Liver (tissue), 9 donors: ENCODE measurements around the gene KCNK7. TPM values are rescaled to one million over a fixed set of nuclear protein-coding genes. Genes with fewer than 3 reads are reported as not detected.
A peak's percentile ranks its signal among the peaks of the same experiment; 100 is the strongest.

ENCODE experiments used
- DNase-seq: peaks from one replicate; pipeline ENCODE4 v3.0.0-alpha.2; 2017; ENCODE audit warnings: low spot score
- H3K27ac ChIP-seq, 2 donors: one replicate each; pipeline ENCODE4 v1.7.0; 2013; ENCODE audit warnings: inconsistent platforms in 2 of 2, low read length in 2 of 2, control low read depth in 1 of 2, low read depth in 1 of 2, mild to moderate bottlenecking in 1 of 2
- H3K27me3 ChIP-seq, 4 donors: one replicate each; pipeline versions ENCODE4 v1.6.1 to v1.7.0; 2013; ENCODE audit warnings: low read length in 3 of 4, inconsistent platforms in 1 of 4, mild to moderate bottlenecking in 1 of 4, moderate library complexity in 1 of 4; ENCODE audit not compliant: control insufficient read depth in 4 of 4, insufficient read depth in 4 of 4
- H3K36me3 ChIP-seq, 4 donors: one replicate each; pipeline versions ENCODE4 v1.6.1 to v1.7.0; 2013; ENCODE audit warnings: low read length in 3 of 4, mild to moderate bottlenecking in 3 of 4, low read depth in 1 of 4, moderate library complexity in 1 of 4; ENCODE audit not compliant: control insufficient read depth in 4 of 4, insufficient read depth in 3 of 4
- H3K4me1 ChIP-seq, 4 donors: one replicate each; pipeline versions ENCODE4 v1.6.1 to v1.7.0; 2013; ENCODE audit warnings: low read length in 3 of 4, mild to moderate bottlenecking in 3 of 4, moderate library complexity in 1 of 4; ENCODE audit not compliant: control insufficient read depth in 4 of 4, insufficient read depth in 4 of 4
- H3K4me3 ChIP-seq, 3 donors: one replicate each; pipeline versions ENCODE4 v1.6.1 to v1.7.0; 2013; ENCODE audit warnings: low read length in 3 of 3, control low read depth in 1 of 3, low read depth in 1 of 3, mild to moderate bottlenecking in 1 of 3
- H3K9ac ChIP-seq, 2 donors: one replicate each; pipeline ENCODE4 v1.7.0; 2013; ENCODE audit warnings: low read length in 2 of 2, mild to moderate bottlenecking in 2 of 2, moderate library complexity in 2 of 2, control low read depth in 1 of 2, low read depth in 1 of 2
- H3K9me3 ChIP-seq, 4 donors: one replicate each; pipeline versions ENCODE4 v1.6.1 to v1.7.0; 2013; ENCODE audit warnings: low read length in 3 of 4; ENCODE audit not compliant: control insufficient read depth in 4 of 4
- ATF3 ChIP-seq: IDR thresholded peaks from 2 replicates; pipeline ENCODE4 v1.6.1; 2016; ENCODE audit warnings: antibody characterized with exemption
- CTCF ChIP-seq: fragments of 150-350 bp; IDR thresholded peaks from 2 replicates; pipeline ENCODE4 v1.5.1; 2017; ENCODE audit warnings: improper control_type of control experiment, low read depth, low read length; ENCODE audit not compliant: missing input control
- EGR1 ChIP-seq, 2 donors: IDR thresholded peaks; 2 replicates each; pipeline ENCODE4 v1.6.1; 2016 to 2018; ENCODE audit warnings: antibody characterized with exemption in 2 of 2, low read depth in 2 of 2
- FOXA1 ChIP-seq: IDR thresholded peaks from 2 replicates; pipeline ENCODE4 v1.6.1; 2016; ENCODE audit warnings: antibody characterized with exemption
- FOXA2 ChIP-seq: IDR thresholded peaks from 2 replicates; pipeline ENCODE4 v1.6.1; 2016; ENCODE audit warnings: antibody characterized with exemption
- HNF4A ChIP-seq, 2 donors: conservative IDR thresholded peaks; 2 replicates each; pipeline ENCODE4 v1.6.1; 2016; ENCODE audit warnings: antibody characterized with exemption in 2 of 2, mild to moderate bottlenecking in 2 of 2
- HNF4G ChIP-seq: IDR thresholded peaks from 2 replicates; pipeline ENCODE4 v1.6.1; 2016; ENCODE audit warnings: antibody characterized with exemption
- JUND ChIP-seq, 2 donors: IDR thresholded peaks; 2 replicates each; pipeline ENCODE4 v1.6.1; 2016; ENCODE audit warnings: antibody characterized with exemption in 2 of 2
- MAX ChIP-seq: IDR thresholded peaks from 2 replicates; pipeline ENCODE4 v1.6.1; 2016; ENCODE audit warnings: antibody characterized with exemption
- NR2F2 ChIP-seq: IDR thresholded peaks from 2 replicates; pipeline ENCODE4 v1.6.1; 2016; ENCODE audit warnings: antibody characterized with exemption
- RAD21 ChIP-seq, 2 donors: IDR thresholded peaks; 2 replicates each; pipeline ENCODE4 v1.6.1; 2016; ENCODE audit warnings: antibody characterized with exemption in 2 of 2, mild to moderate bottlenecking in 2 of 2
- REST ChIP-seq: IDR thresholded peaks from 2 replicates; pipeline ENCODE4 v1.6.1; 2016; ENCODE audit warnings: antibody characterized with exemption, mild to moderate bottlenecking
- RXRA ChIP-seq, 2 donors: IDR thresholded peaks; 2 replicates each; pipeline ENCODE4 v1.6.1; 2017 to 2018; ENCODE audit warnings: antibody characterized with exemption in 2 of 2, mild to moderate bottlenecking in 1 of 2
- SP1 ChIP-seq: IDR thresholded peaks from 2 replicates; pipeline ENCODE4 v1.6.1; 2018; ENCODE audit warnings: antibody characterized with exemption, mild to moderate bottlenecking
- TAF1 ChIP-seq: conservative IDR thresholded peaks from 2 replicates; pipeline ENCODE4 v1.6.1; 2016; ENCODE audit warnings: antibody characterized with exemption, mild to moderate bottlenecking
- WGBS: extraction: QIAGEN DNeasy Blood & Tissue Kit; methylation state at CpG from one replicate; pipeline ENCODE4 v1.1.7; 2013; 5-methylcytosine and 5-hydroxymethylcytosine counted together
- polyA plus RNA-seq, 2 donors: library from polyadenylated mRNA; stranded (reverse) in 1 of 2; unstranded in 1 of 2; fragments of 200-250 nt in 1 of 2; fragments of >200 nt in 1 of 2; fragmentation: Nextera tagmentation in 1 of 2; extraction: Ambion mirVana in 1 of 2; gene quantifications; one replicate each; pipeline versions ENCODE4 v1.2.1 to v1.2.3, GENCODE V29; 2013 to 2015
- total RNA-seq, 2 donors: library from RNA; depleted of rRNA; stranded (reverse); fragments of >200 nt; gene quantifications; one replicate each; pipeline ENCODE4 v1.2.3, GENCODE V29; 2014
- donor health status: healthy.
- donor health status: healthy.
- donor health status: healthy.
- donor health status: healthy.
- donor health status: healthy.

KCNK7 gene
- total and polyA plus RNA-seq, 4 donors, result 0.14 to 0.32 (median 0.24) TPM

- TF ChIP-seq FOXA1, result no peak
- peak; percentile 55 for TF ChIP-seq CTCF
- TF ChIP-seq RAD21 (IDR thresholded peaks at IDR 0.05), result peak; percentile 70 to 80
- H3K27ac ChIP-seq, result peak overlapping the region in 1 of 2 donors; percentile 41
- no peak overlapping the region for H3K9ac ChIP-seq
- H3K9me3 ChIP-seq, result no peaks in the 10 kb centered on the region
- H3K27me3 ChIP-seq, result no peaks in the 10 kb centered on the region
- H3K4me1 ChIP-seq, result peaks cover 0 to 7% (median 0%) of the 10 kb centered on the region in 4 donors
- peaks cover 0 to 2% (median 0%) of the 10 kb centered on the region in 4 donors for H3K36me3 ChIP-seq
- no peak overlapping the region for H3K4me3 ChIP-seq
- peak; percentile 74 for DNase-seq
- WGBS, result 65% methylated on average over 13 of the region's 13 CpGs
These were observed 7.2 kb downstream of the KCNK7 start for GRCh38 chr11:65588199-65589054.

GRCh38 chr11:65586676-65587075 lies 8.9 kb downstream of the KCNK7 start:
- Histone ChIP-seq H3K4me3 (no peak overlapping the region), H3K9ac (no peak overlapping the region), H3K27ac (no peak overlapping the region), H3K9me3 (no peaks in the 10 kb centered on the region), H3K36me3 (peaks cover 0 to 2% (median 0%) of the 10 kb centered on the region in 4 donors), H3K4me1 (peaks cover 0 to 4% (median 0%) of the 10 kb centered on the region in 4 donors), H3K27me3 (no peaks in the 10 kb centered on the region)
- 89% methylated on average over 2 of the region's 2 CpGs for WGBS
- DNase-seq, result no peak
- no peak for TF ChIP-seq JUND (IDR thresholded peaks at IDR 0.05)
- TF ChIP-seq RXRA (IDR thresholded peaks at IDR 0.05), result no peak
- TF ChIP-seq ATF3, result no peak
- no peak for TF ChIP-seq NR2F2
- TF ChIP-seq FOXA2, result no peak
- TF ChIP-seq HNF4G, result no peak
- no peak for TF ChIP-seq FOXA1
- TF ChIP-seq HNF4A (conservative IDR thresholded peaks at IDR 0.05), result no peak
- TF ChIP-seq REST, result no peak

- Histone ChIP-seq H3K9ac (no peak overlapping the region), H3K9me3 (no peaks in the 10 kb centered on the region), H3K4me1 (peaks cover 0 to 4% (median 0%) of the 10 kb centered on the region in 4 donors), H3K27me3 (no peaks in the 10 kb centered on the region), H3K27ac (no peak overlapping the region), H3K36me3 (peaks cover 0 to 2% (median 0%) of the 10 kb centered on the region in 4 donors), H3K4me3 (no peak overlapping the region)
- DNase-seq, result no peak
- WGBS, result 91% methylated on average over 4 of the region's 4 CpGs
- TF ChIP-seq TAF1 (no peak), FOXA1 (no peak), MAX (no peak), ATF3 (no peak), HNF4G (no peak), NR2F2 (no peak), FOXA2 (no peak), EGR1 (IDR thresholded peaks at IDR 0.05; ENCODE audit: low read depth in 2 of 2) (no peak), RXRA (IDR thresholded peaks at IDR 0.05) (no peak), CTCF (no peak), SP1 (no peak), RAD21 (IDR thresholded peaks at IDR 0.05) (no peak)
These were observed 9.4 kb downstream of the KCNK7 start for GRCh38 chr11:65586247-65586630.
